Psoas muscle (tissue), 8 donors: ENCODE measurements around the gene MED15. TPM values are rescaled to one million over a fixed set of nuclear protein-coding genes. Genes with fewer than 3 reads are reported as not detected.

ENCODE experiments used
- ATAC-seq, 4 donors: fragments of 200-7000 bp; cut with Tn5 transposase; one replicate each; pipeline ENCODE4 v1.9.1; 2020; ENCODE audit warnings: moderate library complexity in 3 of 4, mild to moderate bottlenecking in 2 of 4
- DNase-seq, 2 donors: peaks; one replicate each; pipeline ENCODE4 v3.0.0-alpha.2; 2020
- H3K27ac ChIP-seq: fragments of 200-600 bp; one replicate; pipeline ENCODE4 v1.8.0; 2022
- H3K27me3 ChIP-seq, 3 donors: fragments of 200-600 bp in 1 of 3; one replicate each; pipeline versions ENCODE4 v1.6.1 to v1.8.0; 2013 to 2022; ENCODE audit warnings: low read length in 2 of 3, mild to moderate bottlenecking in 2 of 3, moderate library complexity in 1 of 3; ENCODE audit not compliant: insufficient read depth in 3 of 3
- H3K36me3 ChIP-seq, 2 donors: fragments of 200-600 bp in 1 of 2; one replicate each; pipeline versions ENCODE4 v1.6.1 to v1.8.0; 2013 to 2022; ENCODE audit warnings: low read depth in 1 of 2, mild to moderate bottlenecking in 1 of 2, moderate library complexity in 1 of 2; ENCODE audit not compliant: insufficient read depth in 1 of 2
- H3K4me1 ChIP-seq: fragments of 200-600 bp; one replicate; pipeline ENCODE4 v1.8.0; 2022
- H3K4me3 ChIP-seq: fragments of 200-600 bp; one replicate; pipeline ENCODE4 v1.8.0; 2022; ENCODE audit warnings: mild to moderate bottlenecking
- H3K9me3 ChIP-seq: fragments of 200-600 bp; one replicate; pipeline ENCODE4 v1.8.0; 2022
- WGBS, 3 donors: extraction: QIAGEN DNeasy Blood & Tissue Kit; methylation state at CpG; one replicate each; pipeline versions ENCODE4 v1.1.6 to v1.1.7; 2013; 5-methylcytosine and 5-hydroxymethylcytosine counted together
- intact Hi-C, 2 donors: fragments of 100-400 bp; cut with DNase I; formaldehyde crosslinking; loops; one replicate each; pipeline versions ENCODE4 v1.11.0 to v1.14.2; 2022
- polyA plus RNA-seq, 3 donors: library from polyadenylated mRNA; stranded (reverse); fragments of 200-250 nt; gene quantifications; one replicate each; pipeline ENCODE4 v1.2.3, GENCODE V29; 2013
- total RNA-seq, 4 donors: library from RNA; stranded (reverse); fragmentation: NEBNext Ultra II Directional in 2 of 4; extraction: Animal tissue kit (Norgen Biotek cat#: 25700) in 2 of 4; gene quantifications; one replicate each; pipeline versions ENCODE4 v1.2.1 to v1.2.4, GENCODE V29; 2021 to 2023
- TF ChIP-seq, protein P1 (sequence below): fragments of 200-600 bp; IDR thresholded peaks from one replicate; pipeline ENCODE4 v1.8.0; 2022; ENCODE audit warnings: antibody characterized with exemption
- donor health status: healthy with polysubstance abuse.
- donor health status: DM: no; HTN: no; CAD: no; lungs with moderate emphysema.
- donor health status: Bipolar disorder and iron deficiency.
- donor health status: healthy.
- donor health status: DM: yes; HTN: yes; CAD: no.
- donor health status: DM: no; HTN: no; CAD: no.
- donor health status: DM: no; HTN: no; CAD: no.
- donor health status: DM: yes; HTN: yes; CAD: no.

Gene MED15
- total and polyA plus RNA-seq, 7 donors, result 33.8 to 94.8 (median 59.7) TPM

DNA sequence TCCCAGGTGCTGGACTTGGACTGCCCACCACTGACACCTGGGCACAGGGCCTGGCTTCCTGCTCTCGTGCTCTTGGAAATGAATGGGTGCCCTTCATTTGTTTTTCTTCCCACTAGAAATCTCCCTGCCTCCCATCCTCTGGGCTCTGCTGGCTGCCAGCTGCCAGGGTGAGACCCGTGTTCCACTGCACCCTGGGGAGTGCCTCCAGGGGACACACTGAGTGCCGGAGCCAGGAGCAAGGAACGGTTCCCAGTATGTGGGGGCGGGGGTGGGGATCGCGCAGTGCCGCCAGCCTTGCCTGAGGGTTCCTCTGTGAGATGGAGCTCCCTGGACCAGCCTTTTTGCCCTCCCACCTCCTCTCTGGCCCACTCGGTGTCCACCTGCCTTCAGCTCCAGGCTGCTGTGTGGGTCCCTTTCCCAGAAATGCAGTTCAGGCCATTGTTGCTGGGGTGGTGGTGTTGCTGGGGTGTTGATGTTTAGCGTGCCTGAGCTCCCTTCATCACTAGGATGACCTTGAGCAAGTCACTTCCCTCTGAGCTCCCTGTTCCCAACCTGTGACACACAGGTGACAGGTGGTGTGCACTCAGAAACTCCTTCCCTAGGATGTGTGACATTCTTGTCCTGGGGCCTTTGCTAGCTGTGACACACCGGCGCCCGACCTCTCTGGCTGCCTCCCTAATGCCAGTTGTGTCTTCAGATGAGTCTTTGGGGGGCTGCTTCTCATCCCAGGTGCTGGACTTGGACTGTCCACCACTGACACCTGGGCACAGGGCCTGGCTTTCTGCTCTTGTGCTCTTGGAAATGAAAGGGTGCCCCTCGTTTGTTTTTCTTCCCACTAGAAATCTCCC is 72.1 kb downstream of the MED15 start:
- ATAC-seq, result no peak
- intact Hi-C loops, result loop anchor here in 1 of 2 donors (10.0 kb wide), 1 partner anchor 165 kb away; no protein-coding TSS in a partner anchor
- no peak overlapping the region for H3K27ac ChIP-seq

DNA sequence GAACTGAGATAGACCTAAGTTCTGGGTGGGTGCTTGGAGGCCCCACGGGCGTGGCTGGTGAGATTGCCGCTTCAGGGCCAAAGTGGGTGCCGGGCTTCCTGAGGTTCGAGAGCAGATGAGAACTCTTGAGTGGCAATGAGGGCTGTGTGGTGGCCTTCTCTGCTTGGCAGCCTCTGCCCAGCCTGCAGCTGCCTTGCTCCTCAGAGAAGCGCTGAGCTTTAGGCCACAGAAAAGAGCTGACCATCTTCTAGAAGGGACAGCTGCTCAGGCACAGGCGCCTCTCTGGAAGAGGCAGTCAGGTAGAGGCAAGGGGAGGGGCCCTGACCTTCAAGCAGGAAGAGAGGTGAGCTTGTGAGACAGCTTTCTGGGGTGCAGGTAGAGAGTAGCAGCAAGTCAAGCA is 72.8 kb downstream of the MED15 start:
- no peaks in the 10 kb centered on the region for H3K9me3 ChIP-seq
- TF ChIP-seq, protein P1, sequence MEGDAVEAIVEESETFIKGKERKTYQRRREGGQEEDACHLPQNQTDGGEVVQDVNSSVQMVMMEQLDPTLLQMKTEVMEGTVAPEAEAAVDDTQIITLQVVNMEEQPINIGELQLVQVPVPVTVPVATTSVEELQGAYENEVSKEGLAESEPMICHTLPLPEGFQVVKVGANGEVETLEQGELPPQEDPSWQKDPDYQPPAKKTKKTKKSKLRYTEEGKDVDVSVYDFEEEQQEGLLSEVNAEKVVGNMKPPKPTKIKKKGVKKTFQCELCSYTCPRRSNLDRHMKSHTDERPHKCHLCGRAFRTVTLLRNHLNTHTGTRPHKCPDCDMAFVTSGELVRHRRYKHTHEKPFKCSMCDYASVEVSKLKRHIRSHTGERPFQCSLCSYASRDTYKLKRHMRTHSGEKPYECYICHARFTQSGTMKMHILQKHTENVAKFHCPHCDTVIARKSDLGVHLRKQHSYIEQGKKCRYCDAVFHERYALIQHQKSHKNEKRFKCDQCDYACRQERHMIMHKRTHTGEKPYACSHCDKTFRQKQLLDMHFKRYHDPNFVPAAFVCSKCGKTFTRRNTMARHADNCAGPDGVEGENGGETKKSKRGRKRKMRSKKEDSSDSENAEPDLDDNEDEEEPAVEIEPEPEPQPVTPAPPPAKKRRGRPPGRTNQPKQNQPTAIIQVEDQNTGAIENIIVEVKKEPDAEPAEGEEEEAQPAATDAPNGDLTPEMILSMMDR, result no peak
- intact Hi-C loops, result no loop called here
- DNase-seq (no peak), ATAC-seq (no peak)
- H3K27me3 ChIP-seq, result no peaks in the 10 kb centered on the region
- H3K36me3 ChIP-seq, result peaks cover 0 to 73% of the 10 kb centered on the region in 2 donors
- H3K27ac ChIP-seq, result no peak overlapping the region
- WGBS, 3 donors, result 79 to 90% (median 84%) methylated on average over 7 of the region's 7 CpGs
- peaks cover 6% of the 10 kb centered on the region for H3K4me1 ChIP-seq
- H3K4me3 ChIP-seq, result no peak overlapping the region

More for the DNA sequence above, 72.1 kb downstream of the MED15 start:
- Histone ChIP-seq H3K9me3 (no peaks in the 10 kb centered on the region), H3K27me3 (no peaks in the 10 kb centered on the region), H3K4me1 (peaks cover 6% of the 10 kb centered on the region), H3K4me3 (no peak overlapping the region), H3K36me3 (peaks cover 0 to 73% of the 10 kb centered on the region in 2 donors)
- no peak for DNase-seq
- WGBS, 3 donors, result 70 to 77% (median 73%) methylated on average over 12 to 14 of the region's 14 CpGs
- TF ChIP-seq, protein P1, result no peak

DNA sequence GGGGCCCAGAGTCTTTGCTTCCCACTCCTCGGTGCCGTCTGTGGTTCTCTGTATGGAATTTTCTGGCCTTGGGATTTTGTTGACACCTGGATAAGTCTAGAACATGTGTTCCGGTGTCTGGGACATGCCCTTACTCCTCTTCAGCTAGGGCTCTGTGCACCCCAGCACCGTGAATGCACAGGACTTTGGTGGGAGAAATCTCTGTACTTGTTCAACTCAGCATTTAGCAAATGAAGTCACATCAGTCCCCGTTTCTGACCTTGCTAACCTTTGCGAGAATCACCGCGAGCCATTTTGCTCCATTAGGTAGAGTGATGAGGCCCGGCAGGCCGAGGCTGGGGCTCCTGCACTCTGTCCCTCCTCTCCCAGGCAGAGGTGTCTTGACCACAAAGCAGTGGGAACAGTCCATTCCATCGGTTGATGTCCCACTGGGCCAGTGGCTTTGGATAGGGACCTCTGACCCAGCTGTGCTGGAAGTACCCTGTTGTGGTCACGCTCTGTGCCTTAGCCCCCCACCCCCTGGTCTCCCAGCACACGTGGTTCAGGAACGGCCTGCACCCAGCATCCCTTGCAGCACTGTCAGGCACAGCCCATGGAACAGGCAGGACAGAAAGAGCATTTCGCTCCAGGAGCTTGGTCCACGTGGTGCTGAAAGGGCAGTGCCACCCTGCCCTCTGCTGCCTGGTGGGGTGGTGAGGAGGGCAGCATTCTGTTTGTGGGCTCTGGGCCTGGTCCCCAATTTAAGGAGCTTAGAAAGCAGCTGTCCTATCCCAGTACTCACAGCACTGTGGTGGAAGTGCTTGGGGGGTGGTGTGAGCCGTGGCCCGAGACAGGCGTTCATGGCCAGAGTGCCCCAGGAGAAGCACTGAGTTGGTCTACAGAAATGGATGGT is 73.4 kb downstream of the MED15 start:
- Histone ChIP-seq H3K27ac (no peak overlapping the region), H3K4me1 (peaks cover 6% of the 10 kb centered on the region), H3K36me3 (peaks cover 0 to 73% of the 10 kb centered on the region in 2 donors), H3K9me3 (no peaks in the 10 kb centered on the region), H3K4me3 (no peak overlapping the region), H3K27me3 (no peaks in the 10 kb centered on the region)
- intact Hi-C loops, result no loop called here
- 88 to 90% (median 90%) methylated on average over 19 of the region's 19 CpGs for WGBS, 3 donors
- DNase-seq, result no peak
- ATAC-seq, result no peak
- TF ChIP-seq, protein P1, result no peak

DNA sequence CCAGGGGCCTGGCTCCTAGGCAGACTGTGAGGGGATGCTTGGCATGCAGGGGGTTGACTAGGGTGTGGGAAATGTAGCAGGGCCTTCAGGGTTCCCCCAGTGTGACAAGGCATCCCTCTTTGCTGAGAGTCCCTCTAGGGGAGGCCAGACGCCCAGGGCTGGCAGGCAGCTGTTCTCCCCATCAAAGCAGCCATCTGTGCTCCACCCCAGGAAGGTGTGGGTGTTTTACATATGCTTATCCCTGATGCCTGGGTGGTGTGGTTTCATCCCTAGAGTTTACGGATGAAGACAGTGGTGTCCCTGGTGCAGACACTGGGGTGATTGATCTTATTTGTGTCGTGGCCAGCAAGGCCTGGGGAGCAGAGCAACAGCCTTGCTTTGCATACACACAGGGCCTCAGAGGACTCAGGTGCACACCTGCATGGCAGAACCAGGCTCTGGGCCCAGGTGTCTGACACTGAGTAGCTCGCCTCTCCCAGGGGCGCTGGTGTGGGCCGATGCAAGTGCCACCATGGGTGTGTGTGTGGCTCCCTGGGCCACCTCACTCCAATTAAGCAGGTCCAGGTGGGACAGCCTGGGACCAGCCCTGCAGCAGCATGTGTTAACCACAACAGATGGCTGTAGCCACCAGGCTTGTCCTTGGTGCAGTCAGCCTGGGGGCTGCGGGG is 74.2 kb downstream of the MED15 start:
- no peak overlapping the region for H3K4me3 ChIP-seq
- TF ChIP-seq, protein P1, result no peak
- peaks cover 6% of the 10 kb centered on the region for H3K4me1 ChIP-seq
- intact Hi-C loops, result no loop called here
- WGBS, 3 donors, result 92 to 94% (median 93%) methylated on average over 7 of the region's 7 CpGs
- H3K9me3 ChIP-seq, result no peaks in the 10 kb centered on the region
- no peaks in the 10 kb centered on the region for H3K27me3 ChIP-seq
- H3K36me3 ChIP-seq, result peaks cover 0 to 73% of the 10 kb centered on the region in 2 donors
- DNase-seq (no peak), ATAC-seq (no peak)
- H3K27ac ChIP-seq, result no peak overlapping the region
